ENCODE data around the gene RTN4.
A peak's percentile ranks its signal among the peaks of the same experiment; 100 is the strongest.
"Not testable (repeated sequence)": the region's sequence is repeated elsewhere in the genome, so short reads cannot be mapped to it uniquely, and the experiment has no call there.

RTN4 gene, protein sequence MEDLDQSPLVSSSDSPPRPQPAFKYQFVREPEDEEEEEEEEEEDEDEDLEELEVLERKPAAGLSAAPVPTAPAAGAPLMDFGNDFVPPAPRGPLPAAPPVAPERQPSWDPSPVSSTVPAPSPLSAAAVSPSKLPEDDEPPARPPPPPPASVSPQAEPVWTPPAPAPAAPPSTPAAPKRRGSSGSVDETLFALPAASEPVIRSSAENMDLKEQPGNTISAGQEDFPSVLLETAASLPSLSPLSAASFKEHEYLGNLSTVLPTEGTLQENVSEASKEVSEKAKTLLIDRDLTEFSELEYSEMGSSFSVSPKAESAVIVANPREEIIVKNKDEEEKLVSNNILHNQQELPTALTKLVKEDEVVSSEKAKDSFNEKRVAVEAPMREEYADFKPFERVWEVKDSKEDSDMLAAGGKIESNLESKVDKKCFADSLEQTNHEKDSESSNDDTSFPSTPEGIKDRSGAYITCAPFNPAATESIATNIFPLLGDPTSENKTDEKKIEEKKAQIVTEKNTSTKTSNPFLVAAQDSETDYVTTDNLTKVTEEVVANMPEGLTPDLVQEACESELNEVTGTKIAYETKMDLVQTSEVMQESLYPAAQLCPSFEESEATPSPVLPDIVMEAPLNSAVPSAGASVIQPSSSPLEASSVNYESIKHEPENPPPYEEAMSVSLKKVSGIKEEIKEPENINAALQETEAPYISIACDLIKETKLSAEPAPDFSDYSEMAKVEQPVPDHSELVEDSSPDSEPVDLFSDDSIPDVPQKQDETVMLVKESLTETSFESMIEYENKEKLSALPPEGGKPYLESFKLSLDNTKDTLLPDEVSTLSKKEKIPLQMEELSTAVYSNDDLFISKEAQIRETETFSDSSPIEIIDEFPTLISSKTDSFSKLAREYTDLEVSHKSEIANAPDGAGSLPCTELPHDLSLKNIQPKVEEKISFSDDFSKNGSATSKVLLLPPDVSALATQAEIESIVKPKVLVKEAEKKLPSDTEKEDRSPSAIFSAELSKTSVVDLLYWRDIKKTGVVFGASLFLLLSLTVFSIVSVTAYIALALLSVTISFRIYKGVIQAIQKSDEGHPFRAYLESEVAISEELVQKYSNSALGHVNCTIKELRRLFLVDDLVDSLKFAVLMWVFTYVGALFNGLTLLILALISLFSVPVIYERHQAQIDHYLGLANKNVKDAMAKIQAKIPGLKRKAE

DNA sequence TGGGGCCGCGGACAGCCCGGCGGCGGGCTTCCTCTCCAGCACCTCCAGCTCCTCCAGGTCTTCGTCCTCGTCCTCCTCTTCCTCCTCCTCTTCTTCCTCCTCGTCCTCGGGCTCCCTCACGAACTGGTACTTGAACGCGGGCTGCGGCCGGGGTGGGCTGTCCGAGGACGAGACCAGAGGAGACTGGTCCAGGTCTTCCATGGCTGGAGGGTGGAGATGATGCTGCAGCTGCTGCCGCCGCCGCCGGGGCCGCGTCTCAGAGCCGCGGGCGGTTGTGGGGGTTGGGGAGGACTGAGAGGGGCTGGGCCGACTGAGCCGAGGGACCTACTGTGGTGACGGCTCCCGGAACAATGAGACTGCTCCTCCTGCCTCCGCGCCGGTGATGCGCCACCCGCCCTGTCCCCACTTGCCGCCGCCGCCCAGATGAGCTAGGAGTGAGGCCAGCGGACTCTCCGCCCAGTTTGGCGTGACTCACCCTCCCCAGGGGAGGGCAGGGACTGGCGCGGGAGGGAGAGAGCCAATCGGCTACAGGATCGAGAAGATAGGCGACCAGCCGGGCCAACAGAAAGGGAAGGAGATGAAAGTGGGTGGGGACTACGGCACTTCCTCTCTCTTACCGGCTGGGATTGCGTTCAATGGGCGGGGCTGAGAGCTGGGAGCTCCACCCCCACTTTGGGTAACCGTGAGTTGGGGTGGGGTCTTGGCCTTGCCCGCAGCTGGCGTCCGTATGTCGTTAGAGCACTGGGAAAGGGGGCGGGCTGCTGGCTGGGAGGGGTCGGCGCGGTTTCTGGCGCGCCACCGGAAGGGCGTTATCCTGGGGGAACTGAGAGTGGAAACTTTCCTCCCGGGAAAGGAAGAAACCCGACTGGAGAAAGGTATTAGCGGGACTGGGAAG is at the start of gene RTN4:
RTN4 (minus strand) TSS at position 352 of the 895 bp plus-strand sequence; CDS start at position 201, 151 bp downstream.
- Histone ChIP-seq H3K27me3 (ENCODE audit: low read depth) (no peaks in the 10 kb centered on the region), H3K4me1 (peaks cover 23% of the 10 kb centered on the region), H3K4me3 (peak within 1 kb of the TSS; percentile 76), H3K36me3 (replicated peaks) (no peaks in the 10 kb centered on the region; the same call in 1 of the 2 replicates), H3K9me3 (no peaks in the 10 kb centered on the region)
- in situ Hi-C loops (cut with MboI; ENCODE audit: low sequenced_read_pairs): no loop called here
- peak; percentile 99 for DNase-seq (ENCODE audit: low spot score in 2 of 2)

DNA sequence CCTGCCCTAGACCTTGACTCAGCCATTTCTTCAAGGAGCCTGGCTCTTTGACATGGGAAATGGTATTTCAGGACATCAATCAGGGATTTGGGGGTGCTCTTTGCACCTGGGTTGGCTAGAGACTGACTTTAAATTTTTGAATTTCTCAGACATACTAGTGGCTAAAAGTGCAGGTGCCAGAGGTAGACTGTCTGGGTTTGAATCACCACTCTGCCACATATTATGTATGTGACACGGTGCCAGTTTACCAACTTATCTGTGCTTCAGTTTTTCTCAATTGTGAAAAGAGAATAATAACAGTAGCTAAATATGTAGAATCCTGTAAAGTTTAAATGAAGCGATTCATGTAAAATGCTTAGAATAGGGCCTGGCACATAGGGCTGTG is 49.2 kb upstream of the RTN4 start:
- no peaks in the 10 kb centered on the region for H3K36me3 ChIP-seq (replicated peaks)
- in situ Hi-C loops (cut with MboI; ENCODE audit: low sequenced_read_pairs): no loop called here

DNA sequence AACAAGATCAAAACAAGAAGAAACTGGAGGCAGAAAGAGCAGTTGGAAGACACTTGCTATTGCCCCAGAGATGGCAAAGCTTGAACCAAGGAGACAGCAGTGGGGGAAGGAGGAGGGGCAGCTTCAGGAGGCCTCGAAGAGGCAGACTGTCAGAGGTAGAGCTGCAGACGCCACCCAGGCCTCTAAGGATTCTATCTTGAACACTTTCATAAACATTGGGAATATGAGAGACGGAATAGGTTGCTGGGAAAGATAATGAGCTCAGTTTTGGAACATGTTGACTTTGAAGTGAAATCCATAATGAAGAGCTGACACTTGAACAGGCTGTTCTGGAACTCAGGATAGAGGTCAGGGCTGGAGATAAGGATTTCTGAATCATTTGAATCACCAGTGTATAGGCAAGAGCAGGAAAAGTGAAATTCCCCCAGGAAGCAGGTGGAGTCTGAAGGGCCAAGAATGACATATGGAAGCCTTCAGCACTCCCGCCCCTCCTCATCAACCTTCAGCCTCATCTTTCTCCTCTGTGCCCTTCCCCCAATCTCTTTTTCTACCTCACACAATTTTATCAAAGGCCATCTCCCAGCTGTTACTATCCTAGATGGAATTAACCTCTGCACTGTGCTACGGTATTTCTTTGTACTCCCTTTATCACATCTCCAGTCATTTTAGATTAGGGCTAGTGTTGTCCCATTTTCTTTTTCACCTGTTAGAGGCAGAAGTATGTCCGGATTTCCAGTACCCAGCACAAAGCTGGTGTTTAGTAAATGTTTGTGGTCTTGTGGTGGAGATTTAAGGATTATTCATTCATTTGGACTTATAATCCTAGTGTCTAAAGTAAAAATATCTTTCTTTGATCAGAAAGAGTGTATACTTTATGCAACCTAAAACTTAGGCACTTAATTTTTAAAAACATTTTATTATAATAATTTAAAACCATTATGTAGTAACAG is 47.5 kb upstream of the RTN4 start:
- no peak for DNase-seq (ENCODE audit: low spot score in 2 of 2)
- Histone ChIP-seq H3K36me3 (replicated peaks) (no peaks in the 10 kb centered on the region), H3K4me1 (peaks cover 11% of the 10 kb centered on the region), H3K4me3 (no peak overlapping the region), H3K9me3 (no peaks in the 10 kb centered on the region), H3K27me3 (ENCODE audit: low read depth) (no peaks in the 10 kb centered on the region)
- in situ Hi-C loops (cut with MboI; ENCODE audit: low sequenced_read_pairs): no loop called here

More for the DNA sequence above, 49.2 kb upstream of the RTN4 start:
- H3K4me1 ChIP-seq: peaks cover 11% of the 10 kb centered on the region
- H3K4me3 ChIP-seq: no peak overlapping the region
- no peak for DNase-seq (ENCODE audit: low spot score in 2 of 2)
- H3K9me3 ChIP-seq: no peaks in the 10 kb centered on the region
- no peaks in the 10 kb centered on the region for H3K27me3 ChIP-seq (ENCODE audit: low read depth)

DNA sequence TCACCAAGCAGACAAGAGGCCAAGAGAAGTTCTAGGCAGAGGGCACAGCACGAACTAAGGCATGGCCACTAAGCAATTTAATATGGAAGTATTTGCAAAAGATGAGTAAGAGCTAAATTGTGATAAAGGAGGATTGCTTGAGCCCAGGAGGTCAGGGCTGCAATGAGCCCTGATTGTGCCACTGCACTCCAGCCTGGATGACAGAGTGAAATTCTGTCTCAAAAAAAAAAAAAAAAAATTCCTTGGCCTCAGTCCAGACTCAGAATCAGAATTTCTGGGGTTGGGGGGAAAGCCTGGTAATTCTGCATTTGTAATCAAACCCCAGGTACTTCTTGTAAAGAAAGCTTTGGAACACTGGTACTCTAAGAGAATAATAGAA is 46.8 kb upstream of the RTN4 start:
- Histone ChIP-seq H3K4me1 (peaks cover 11% of the 10 kb centered on the region), H3K36me3 (replicated peaks) (no peaks in the 10 kb centered on the region), H3K4me3 (no peak overlapping the region), H3K27me3 (ENCODE audit: low read depth) (no peaks in the 10 kb centered on the region), H3K9me3 (no peaks in the 10 kb centered on the region)
- DNase-seq (ENCODE audit: low spot score in 2 of 2): no peak
- in situ Hi-C loops (cut with MboI; ENCODE audit: low sequenced_read_pairs): no loop called here

GRCh38 chr2:55096586-55096985 is 46.3 kb upstream of the RTN4 start:
- no peaks in the 10 kb centered on the region for H3K27me3 ChIP-seq (ENCODE audit: low read depth)
- no peak for DNase-seq (ENCODE audit: low spot score in 2 of 2)
- H3K4me3 ChIP-seq: no peak overlapping the region
- no peaks in the 10 kb centered on the region for H3K9me3 ChIP-seq
- in situ Hi-C loops (cut with MboI; ENCODE audit: low sequenced_read_pairs): no loop called here
- peaks cover 11% of the 10 kb centered on the region for H3K4me1 ChIP-seq
- no peaks in the 10 kb centered on the region for H3K36me3 ChIP-seq (replicated peaks)

DNA sequence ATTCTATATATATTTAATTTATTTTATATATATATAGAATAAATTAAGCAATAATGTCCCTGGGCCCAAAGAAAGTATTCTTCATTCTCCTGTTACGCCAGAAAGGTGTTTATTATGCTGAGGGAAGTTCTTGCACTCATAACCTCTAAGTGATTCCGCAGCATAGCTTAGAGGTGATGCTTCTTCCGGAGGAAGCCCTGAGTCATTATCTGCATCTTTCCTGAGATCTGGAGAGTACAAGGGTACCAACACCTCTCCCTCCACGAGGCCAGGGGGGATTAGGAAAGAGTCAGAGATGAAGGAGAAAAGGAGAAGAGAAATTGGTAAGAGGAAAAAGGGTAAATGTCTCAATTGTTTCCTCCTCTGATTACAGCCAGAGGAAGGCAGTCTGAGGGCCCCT is 43.1 kb upstream of the RTN4 start:
- H3K4me1 ChIP-seq: no peaks in the 10 kb centered on the region; the same call in 1 of the 2 replicates
- no peaks in the 10 kb centered on the region for H3K27me3 ChIP-seq (ENCODE audit: low read depth)
- no peaks in the 10 kb centered on the region for H3K36me3 ChIP-seq (replicated peaks)
- no peak for DNase-seq (ENCODE audit: low spot score in 2 of 2)
- in situ Hi-C loops (cut with MboI; ENCODE audit: low sequenced_read_pairs): no loop called here
- no peak overlapping the region for H3K4me3 ChIP-seq
- no peaks in the 10 kb centered on the region for H3K9me3 ChIP-seq

GRCh38 chr2:55092439-55092838 is 42.2 kb upstream of the RTN4 start:
- H3K9me3 ChIP-seq: no peaks in the 10 kb centered on the region
- H3K36me3 ChIP-seq (replicated peaks): no peaks in the 10 kb centered on the region
- no peak overlapping the region for H3K4me3 ChIP-seq
- no peaks in the 10 kb centered on the region for H3K4me1 ChIP-seq
- in situ Hi-C loops (cut with MboI; ENCODE audit: low sequenced_read_pairs): no loop called here
- DNase-seq (ENCODE audit: low spot score in 2 of 2): no peak
- H3K27me3 ChIP-seq (ENCODE audit: low read depth): no peaks in the 10 kb centered on the region

GRCh38 chr2:55091681-55092080 is 41.4 kb upstream of the RTN4 start:
- in situ Hi-C loops (cut with MboI; ENCODE audit: low sequenced_read_pairs); DNase-seq (ENCODE audit: low spot score in 2 of 2); H3K4me1 ChIP-seq; H3K9me3 ChIP-seq; H3K27me3 ChIP-seq (ENCODE audit: low read depth); H3K4me3 ChIP-seq; H3K36me3 ChIP-seq (replicated peaks): not testable (repeated sequence)

GRCh38 chr2:55090702-55091101 is 40.5 kb upstream of the RTN4 start:
- H3K4me3 ChIP-seq: no peak overlapping the region
- no peak for DNase-seq (ENCODE audit: low spot score in 2 of 2)
- H3K9me3 ChIP-seq: no peaks in the 10 kb centered on the region
- in situ Hi-C loops (cut with MboI; ENCODE audit: low sequenced_read_pairs): no loop called here
- no peaks in the 10 kb centered on the region for H3K27me3 ChIP-seq (ENCODE audit: low read depth)
- no peaks in the 10 kb centered on the region for H3K36me3 ChIP-seq (replicated peaks)
- no peaks in the 10 kb centered on the region for H3K4me1 ChIP-seq

GRCh38 chr2:55089726-55090125 is 39.5 kb upstream of the RTN4 start:
- Histone ChIP-seq H3K36me3 (replicated peaks) (no peaks in the 10 kb centered on the region), H3K9me3 (no peaks in the 10 kb centered on the region), H3K4me1 (no peaks in the 10 kb centered on the region), H3K27me3 (ENCODE audit: low read depth) (no peaks in the 10 kb centered on the region), H3K4me3 (no peak overlapping the region)
- in situ Hi-C loops (cut with MboI; ENCODE audit: low sequenced_read_pairs): no loop called here
- no peak for DNase-seq (ENCODE audit: low spot score in 2 of 2)

DNA sequence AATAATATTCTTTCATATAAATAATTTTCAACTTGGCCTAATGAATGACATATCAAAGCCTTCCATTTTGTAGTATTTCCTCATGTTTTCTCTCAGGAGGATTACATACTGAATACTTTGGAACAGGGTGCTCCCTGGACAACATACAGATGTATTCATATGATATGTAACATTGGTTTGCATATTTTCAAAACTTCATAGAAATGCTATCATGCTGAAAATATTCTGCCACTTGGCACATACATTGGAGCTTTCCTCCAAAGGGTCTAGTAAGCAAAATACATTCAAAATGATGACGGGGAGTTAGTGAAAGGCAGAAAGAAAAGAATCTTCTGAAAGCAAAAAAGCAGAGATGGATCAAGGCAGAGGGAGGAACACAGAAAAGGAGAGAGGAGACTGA is 38.1 kb upstream of the RTN4 start:
- DNase-seq (ENCODE audit: low spot score in 2 of 2): no peak
- no peak overlapping the region for H3K4me3 ChIP-seq
- no peaks in the 10 kb centered on the region for H3K4me1 ChIP-seq
- no peaks in the 10 kb centered on the region for H3K9me3 ChIP-seq
- in situ Hi-C loops (cut with MboI; ENCODE audit: low sequenced_read_pairs): no loop called here
- H3K36me3 ChIP-seq (replicated peaks): no peaks in the 10 kb centered on the region
- H3K27me3 ChIP-seq (ENCODE audit: low read depth): no peaks in the 10 kb centered on the region

DNA sequence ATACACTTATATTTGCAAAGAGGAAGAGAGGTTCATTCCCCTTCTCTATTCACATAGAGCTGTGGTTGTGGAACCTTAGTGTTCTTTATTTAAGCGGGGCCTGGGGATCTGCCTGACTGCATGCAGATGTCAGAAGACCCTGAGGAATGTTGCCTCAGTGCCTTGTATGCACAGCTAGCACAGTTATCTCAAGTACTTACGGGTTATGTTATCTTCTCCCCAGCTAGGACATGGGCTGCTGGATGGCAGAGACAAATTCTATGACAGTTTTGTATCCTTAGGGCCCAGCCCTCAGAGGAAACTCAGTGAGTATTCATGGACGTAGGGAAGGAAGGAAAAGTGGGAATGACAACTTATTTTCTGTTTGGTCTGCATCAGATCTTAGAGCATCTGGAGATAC is 37.7 kb upstream of the RTN4 start:
- no peaks in the 10 kb centered on the region for H3K36me3 ChIP-seq (replicated peaks)
- H3K4me1 ChIP-seq: no peaks in the 10 kb centered on the region
- no peak for DNase-seq (ENCODE audit: low spot score in 2 of 2)
- H3K4me3 ChIP-seq: no peak overlapping the region
- no peaks in the 10 kb centered on the region for H3K27me3 ChIP-seq (ENCODE audit: low read depth)
- H3K9me3 ChIP-seq: no peaks in the 10 kb centered on the region
- in situ Hi-C loops (cut with MboI; ENCODE audit: low sequenced_read_pairs): no loop called here
